Measurements from ENCODE around the gene RNF113B. TPM values are rescaled to one million over a fixed set of nuclear protein-coding genes. Genes with fewer than 3 reads are reported as not detected.

The RNF113B gene
- total RNA-seq, 4 donors from 2014 or later = not detected

DNA sequence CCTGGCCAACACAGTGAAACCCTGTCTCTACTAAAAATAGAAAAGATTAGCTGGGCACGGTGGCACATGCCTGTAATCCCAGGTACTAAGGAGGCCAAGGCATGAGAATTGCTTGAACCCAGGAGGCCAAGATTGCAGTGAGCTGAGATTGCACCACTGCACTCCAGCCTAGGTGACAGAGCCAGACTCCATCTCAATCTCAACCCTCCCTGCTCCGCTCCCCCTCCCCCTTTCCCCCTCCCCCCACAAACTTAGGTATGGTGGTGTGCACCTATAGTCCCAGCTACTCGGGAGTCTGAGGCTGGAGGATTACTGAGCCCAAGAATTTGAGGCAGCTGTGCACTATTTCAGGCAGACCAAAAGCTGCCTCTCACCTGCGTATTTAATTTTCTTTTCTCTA is 21.6 kb upstream of the RNF113B start:
- Histone ChIP-seq H3K27me3 (no peaks in the 10 kb centered on the region), H3K36me3 (no peaks in the 10 kb centered on the region), H3K4me1 (peaks cover 0 to 13% (median 6%) of the 10 kb centered on the region in 4 donors), H3K4me3 (no peak overlapping the region), H3K27ac (replicated peaks in 1 of 4) (no peak overlapping the region), H3K9me3 (no peaks in the 10 kb centered on the region)
- intact Hi-C loops (cut with DNase I) = no loop called here
- TF ChIP-seq POLR2AphosphoS5 (IDR thresholded peaks at IDR 0.05) (no peak), POLR2A (IDR thresholded peaks at IDR 0.05; ENCODE audit: low read depth) (no peak), EP300 (IDR thresholded peaks at IDR 0.05) (no peak)
- TF ChIP-seq, protein P1, sequence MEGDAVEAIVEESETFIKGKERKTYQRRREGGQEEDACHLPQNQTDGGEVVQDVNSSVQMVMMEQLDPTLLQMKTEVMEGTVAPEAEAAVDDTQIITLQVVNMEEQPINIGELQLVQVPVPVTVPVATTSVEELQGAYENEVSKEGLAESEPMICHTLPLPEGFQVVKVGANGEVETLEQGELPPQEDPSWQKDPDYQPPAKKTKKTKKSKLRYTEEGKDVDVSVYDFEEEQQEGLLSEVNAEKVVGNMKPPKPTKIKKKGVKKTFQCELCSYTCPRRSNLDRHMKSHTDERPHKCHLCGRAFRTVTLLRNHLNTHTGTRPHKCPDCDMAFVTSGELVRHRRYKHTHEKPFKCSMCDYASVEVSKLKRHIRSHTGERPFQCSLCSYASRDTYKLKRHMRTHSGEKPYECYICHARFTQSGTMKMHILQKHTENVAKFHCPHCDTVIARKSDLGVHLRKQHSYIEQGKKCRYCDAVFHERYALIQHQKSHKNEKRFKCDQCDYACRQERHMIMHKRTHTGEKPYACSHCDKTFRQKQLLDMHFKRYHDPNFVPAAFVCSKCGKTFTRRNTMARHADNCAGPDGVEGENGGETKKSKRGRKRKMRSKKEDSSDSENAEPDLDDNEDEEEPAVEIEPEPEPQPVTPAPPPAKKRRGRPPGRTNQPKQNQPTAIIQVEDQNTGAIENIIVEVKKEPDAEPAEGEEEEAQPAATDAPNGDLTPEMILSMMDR (IDR thresholded peaks at IDR 0.05) = no peak
- 70% methylated on average over 3 of the region's 4 CpGs for WGBS
- DNase-seq (ENCODE audit: extremely low spot score) = no peak

DNA sequence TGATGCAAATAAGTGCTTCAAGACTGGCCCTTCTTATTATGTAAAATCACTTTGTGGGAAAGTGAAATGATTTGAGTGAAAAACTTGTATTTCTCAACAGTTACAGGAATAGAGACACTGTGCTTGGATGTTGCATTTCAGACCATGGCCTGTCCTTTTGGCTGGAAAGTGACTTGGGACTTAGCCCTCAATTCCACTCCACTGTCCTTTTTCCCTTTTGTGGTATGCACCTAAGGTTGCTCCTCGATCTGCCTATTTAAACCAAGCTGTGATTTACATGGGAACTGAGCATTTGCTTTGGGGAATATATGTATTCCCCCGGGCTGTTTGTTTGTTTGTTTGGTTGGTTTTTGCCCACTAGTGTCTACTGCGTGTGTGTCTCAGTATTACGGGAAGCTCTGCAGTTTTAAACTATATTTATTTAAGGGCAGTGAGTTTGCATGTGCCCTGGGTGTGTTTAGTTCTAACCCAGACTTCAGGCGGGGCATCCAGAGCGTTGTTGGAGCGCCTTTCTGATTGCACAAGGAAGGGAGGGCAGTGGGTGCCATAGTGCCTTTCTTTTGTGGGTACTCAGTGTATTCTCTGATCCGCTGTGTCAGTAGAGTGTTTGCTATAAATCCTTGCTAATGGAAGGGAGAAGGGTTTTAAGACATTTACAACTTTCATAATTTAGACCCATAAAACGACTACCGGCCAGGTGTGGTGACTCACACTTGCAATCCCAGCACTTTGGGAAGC is 18.2 kb upstream of the RNF113B start:
- H3K27ac ChIP-seq (replicated peaks in 1 of 4) = no peak overlapping the region
- intact Hi-C loops (cut with DNase I) = no loop called here
- TF ChIP-seq, protein P1 (IDR thresholded peaks at IDR 0.05) = no peak
- TF ChIP-seq POLR2AphosphoS5 (IDR thresholded peaks at IDR 0.05) = no peak
- TF ChIP-seq POLR2A (IDR thresholded peaks at IDR 0.05; ENCODE audit: low read depth) = no peak
- no peak for TF ChIP-seq EP300 (IDR thresholded peaks at IDR 0.05)
- H3K36me3 ChIP-seq = no peaks in the 10 kb centered on the region
- H3K4me1 ChIP-seq = peaks cover 0 to 16% (median 9%) of the 10 kb centered on the region in 4 donors
- WGBS = 88% methylated on average over 10 of the region's 10 CpGs
- no peaks in the 10 kb centered on the region for H3K9me3 ChIP-seq
- DNase-seq (ENCODE audit: extremely low spot score) = no peak
- no peaks in the 10 kb centered on the region for H3K27me3 ChIP-seq
- H3K4me3 ChIP-seq = no peak overlapping the region

DNA sequence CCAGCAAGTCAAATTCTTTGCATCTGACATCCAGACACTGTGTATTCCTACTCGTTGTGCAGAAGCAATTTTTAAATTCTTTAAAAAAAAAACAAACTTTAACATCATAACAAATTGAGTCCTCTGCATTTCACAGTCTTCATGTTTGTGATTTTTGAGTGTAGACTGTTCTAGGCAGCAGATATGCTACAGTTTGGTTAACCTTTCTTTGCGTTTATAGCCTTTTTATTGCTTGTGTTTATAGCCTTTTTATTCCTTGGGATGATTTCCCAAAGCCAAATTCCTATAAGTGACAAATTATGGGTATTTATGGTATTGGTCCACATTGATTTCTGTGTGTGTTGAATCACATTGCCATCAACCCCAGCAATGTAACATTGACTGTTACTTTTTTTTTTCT is 14.9 kb upstream of the RNF113B start:
- Histone ChIP-seq H3K9me3 (no peaks in the 10 kb centered on the region), H3K4me3 (no peak overlapping the region), H3K4me1 (peaks cover 4 to 44% (median 22%) of the 10 kb centered on the region in 4 donors), H3K27me3 (no peaks in the 10 kb centered on the region), H3K27ac (replicated peaks in 1 of 4) (no peak overlapping the region), H3K36me3 (no peaks in the 10 kb centered on the region)
- WGBS = 56% methylated on average over 2 of the region's 2 CpGs
- intact Hi-C loops (cut with DNase I) = no loop called here
- DNase-seq (ENCODE audit: extremely low spot score) = no peak
- TF ChIP-seq POLR2AphosphoS5 (IDR thresholded peaks at IDR 0.05) (no peak), POLR2A (IDR thresholded peaks at IDR 0.05; ENCODE audit: low read depth) (no peak), EP300 (IDR thresholded peaks at IDR 0.05) (no peak)
- TF ChIP-seq, protein P1 (IDR thresholded peaks at IDR 0.05) = no peak

DNA sequence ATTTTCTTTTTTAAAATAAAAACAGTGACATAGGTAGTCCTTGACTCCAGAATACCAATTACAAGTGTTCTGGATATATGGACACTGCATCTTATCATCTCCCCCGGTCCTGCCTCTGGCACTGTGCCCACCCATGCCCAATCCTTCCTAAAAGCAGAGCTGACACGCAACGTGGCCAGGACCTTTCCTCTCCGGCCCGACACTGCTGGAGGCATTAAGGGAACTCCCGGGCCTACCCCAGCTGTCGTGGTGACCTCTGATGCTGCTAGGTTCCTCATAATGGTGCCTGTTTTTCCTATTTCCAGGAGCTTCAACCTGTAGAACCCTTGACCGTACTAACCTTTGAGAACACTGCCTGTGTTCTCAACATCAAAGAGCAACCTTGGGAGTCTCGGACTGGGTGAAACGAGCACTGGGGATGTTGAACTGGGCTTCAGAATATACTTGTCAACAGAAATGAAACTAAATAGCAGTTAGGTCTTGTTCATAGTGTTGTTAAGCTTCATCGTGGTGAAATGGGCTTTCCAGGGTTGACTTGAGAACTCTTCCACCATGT is 13.9 kb upstream of the RNF113B start:
- Histone ChIP-seq H3K4me1 (peaks cover 4 to 44% (median 22%) of the 10 kb centered on the region in 4 donors), H3K27ac (replicated peaks in 1 of 4) (no peak overlapping the region), H3K27me3 (no peaks in the 10 kb centered on the region), H3K9me3 (no peaks in the 10 kb centered on the region), H3K4me3 (no peak overlapping the region), H3K36me3 (no peaks in the 10 kb centered on the region)
- WGBS = 90% methylated on average over 11 of the region's 11 CpGs
- DNase-seq (ENCODE audit: extremely low spot score) = no peak
- TF ChIP-seq POLR2A (IDR thresholded peaks at IDR 0.05; ENCODE audit: low read depth) = no peak
- TF ChIP-seq POLR2AphosphoS5 (IDR thresholded peaks at IDR 0.05) = no peak
- intact Hi-C loops (cut with DNase I) = no loop called here

DNA sequence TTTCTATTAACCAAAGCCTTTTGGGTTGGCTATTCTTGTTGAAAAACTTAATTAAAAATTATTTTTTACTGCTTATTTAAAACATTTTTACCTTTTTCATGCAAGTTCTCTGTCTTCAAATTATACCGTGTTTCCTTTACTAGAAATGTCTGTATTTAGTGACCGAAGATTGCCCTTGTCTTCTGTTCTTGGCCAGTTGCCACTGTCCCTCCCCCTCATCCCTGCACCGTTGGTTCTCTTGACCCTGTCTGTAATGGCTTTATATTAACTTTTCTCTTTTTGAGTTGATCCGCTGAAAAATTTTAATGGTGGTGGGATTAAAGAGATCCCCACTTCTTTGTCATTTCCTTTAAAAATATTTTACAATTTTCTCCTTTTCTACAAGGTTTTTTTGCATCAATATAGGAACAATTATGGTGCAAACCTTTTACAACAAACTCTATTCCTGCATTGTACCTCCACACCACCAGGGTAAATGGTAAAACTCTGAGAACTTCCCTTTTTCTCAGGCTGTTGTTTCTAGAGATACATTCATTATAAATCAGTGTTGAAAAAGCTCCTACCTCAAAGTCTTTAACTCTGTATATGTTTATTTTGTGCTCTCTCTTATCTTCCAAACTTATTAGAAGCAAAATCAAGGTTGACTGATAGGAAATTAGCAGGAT is 12.9 kb upstream of the RNF113B start:
- 25% methylated on average over 4 of the region's 4 CpGs for WGBS
- H3K9me3 ChIP-seq = no peaks in the 10 kb centered on the region
- intact Hi-C loops (cut with DNase I) = no loop called here

More for the DNA sequence above, 12.9 kb upstream of the RNF113B start:
- TF ChIP-seq POLR2AphosphoS5 (IDR thresholded peaks at IDR 0.05) = no peak
- H3K4me1 ChIP-seq = peaks cover 4 to 44% (median 22%) of the 10 kb centered on the region in 4 donors
- H3K27me3 ChIP-seq = no peaks in the 10 kb centered on the region
- DNase-seq (ENCODE audit: extremely low spot score) = no peak
- H3K4me3 ChIP-seq = no peak overlapping the region
- no peak overlapping the region for H3K27ac ChIP-seq (replicated peaks in 1 of 4)
- H3K36me3 ChIP-seq = no peaks in the 10 kb centered on the region

Data from esophagus muscularis mucosa (tissue), 4 donors.